HepG2 (cell line): ENCODE measurements around the gene SULT1B1. TPM values are rescaled to one million over a fixed set of nuclear protein-coding genes. Genes with fewer than 3 reads are reported as not detected.

Experiments
- ATAC-seq: fragments of 200-7000 bp; cut with Tn5 transposase; 3 replicates; pipeline ENCODE4 v1.9.1; 2020; ENCODE audit warnings: mild to moderate bottlenecking, moderate library complexity
- BruUV-seq: library from RNA; stranded (reverse); fragments of 400-500 nt; replicated peaks from 2 replicates; lab custom pipeline; 2021; lab: Mats Ljungman, UMichigan
- CTCF ChIA-PET: fragments of 300-600 bp; formaldehyde crosslinking; extraction: SDS; loops from one replicate; lab custom pipeline; 2021; ENCODE audit warnings: low total read pairs, inconsistent platforms, low intra/inter-chr PET ratio; lab: Yijun Ruan, JAX
- POLR2A ChIA-PET: fragments of 350-600 bp; sonication (Branson Sonifier 250); formaldehyde crosslinking; loops from one replicate; lab custom pipeline; 2020; ENCODE audit warnings: antibody characterized with exemption, inconsistent platforms; lab: Yijun Ruan, JAX
- DNase-seq: peaks from one replicate; pipeline ENCODE4 v3.0.0-alpha.2; 2015; ENCODE audit warnings: low spot score
- FAIRE-seq: peaks from 3 replicates; lab custom pipeline; 2011; peaks lifted over from hg19 to GRCh38; lab: Jason Lieb, UNC
- H2AFZ ChIP-seq: one replicate; pipeline ENCODE4 v1.6.1; 2011; ENCODE audit warnings: low read length, inconsistent platforms
- H3K27ac ChIP-seq: fragments of 300-600 bp; 3 replicates; pipeline ENCODE4 v1.8.0; 2011; ENCODE audit warnings: mixed run types, mild to moderate bottlenecking, mixed read lengths, low read length, inconsistent platforms; ENCODE audit not compliant: insufficient read depth; ENCODE audit errors: extremely low read length
- H3K27me3 ChIP-seq, 2 experiments: fragments of 200-600 bp in 1 of 2; 2 replicates in 1 of 2; 3 replicates in 1 of 2; pipeline versions ENCODE4 v1.6.0 to v1.8.0; 2011; ENCODE audit warnings: low read length in 2 of 2, mild to moderate bottlenecking in 2 of 2, moderate library complexity in 2 of 2, inconsistent platforms in 1 of 2; ENCODE audit not compliant: insufficient read depth in 2 of 2, control insufficient read depth in 1 of 2
- H3K36me3 ChIP-seq, 2 experiments: fragments of 200-600 bp in 1 of 2; replicated peaks in 1 of 2; 2 replicates in 1 of 2; 3 replicates in 1 of 2; pipeline versions ENCODE4 v1.5.1 to v1.8.0; 2011; ENCODE audit warnings: low read length in 2 of 2, inconsistent platforms in 1 of 2; ENCODE audit not compliant: insufficient read depth in 2 of 2, control insufficient read depth in 1 of 2
- H3K4me1 ChIP-seq: 2 replicates; pipeline ENCODE4 v1.5.1; 2012; ENCODE audit warnings: low read length, inconsistent platforms; ENCODE audit not compliant: insufficient read depth
- H3K4me2 ChIP-seq: 2 replicates; pipeline ENCODE4 v1.6.0; 2011; ENCODE audit warnings: low read depth, low read length, inconsistent platforms
- H3K4me3 ChIP-seq, 3 experiments: fragments of 200-600 bp in 1 of 3; sonication (generic), shearing (Covaris generic) in 1 of 3; replicated peaks in 1 of 3; 2 replicates each; pipeline ENCODE4 v1.5.1; 2011 to 2016; ENCODE audit warnings: low read length in 3 of 3, inconsistent platforms in 2 of 3, low read depth in 2 of 3, mild to moderate bottlenecking in 2 of 3, control low read depth in 1 of 3, mixed read lengths in 1 of 3; ENCODE audit not compliant: insufficient read depth in 1 of 3
- H3K79me2 ChIP-seq: one replicate; pipeline ENCODE4 v1.6.1; 2011; ENCODE audit warnings: low read length, inconsistent platforms; ENCODE audit not compliant: insufficient read depth
- H3K9ac ChIP-seq: 2 replicates; pipeline ENCODE4 v1.6.0; 2011; ENCODE audit warnings: mild to moderate bottlenecking, low read depth, low read length, inconsistent platforms; ENCODE audit not compliant: insufficient read depth
- H3K9me3 ChIP-seq: 2 replicates; pipeline ENCODE4 v1.5.1; 2012; ENCODE audit warnings: mild to moderate bottlenecking, low read length
- H4K20me1 ChIP-seq: 2 replicates; pipeline ENCODE4 v1.6.0; 2011; ENCODE audit warnings: inconsistent platforms, mild to moderate bottlenecking, low read length, moderate library complexity; ENCODE audit not compliant: insufficient read depth
- DMAP1 ChIP-seq: IDR thresholded peaks from 2 replicates; pipeline ENCODE4 v1.6.1; 2016
- FOXM1 ChIP-seq: sonication (generic); formaldehyde crosslinking; IDR thresholded peaks from 2 replicates; pipeline ENCODE4 v1.5.0; 2020; ENCODE audit warnings: missing genetic modification reagents
- GFI1 ChIP-seq: sonication (generic); formaldehyde crosslinking; IDR thresholded peaks from 2 replicates; pipeline ENCODE4 v1.5.0; 2020; ENCODE audit warnings: missing genetic modification reagents, mild to moderate bottlenecking, borderline replicate concordance
- MIXL1 ChIP-seq: IDR thresholded peaks from 2 replicates; pipeline ENCODE4 v1.6.1; 2016
- MXI1 ChIP-seq: IDR thresholded peaks from 3 replicates; pipeline ENCODE4 v1.6.1; 2012; ENCODE audit warnings: low read depth, low read length, inconsistent platforms, borderline replicate concordance
- SMYD3 ChIP-seq: sonication (generic); formaldehyde crosslinking; IDR thresholded peaks from 2 replicates; pipeline ENCODE4 v1.8.1; 2023; ENCODE audit warnings: mild to moderate bottlenecking, missing genetic modification reagents
- SP1 ChIP-seq, 2 experiments: fragments of 450-650 bp in 1 of 2; sonication (generic) in 1 of 2; formaldehyde crosslinking in 1 of 2; IDR thresholded peaks; 2 replicates each; pipeline versions ENCODE4 v1.4.0 to v1.6.1; 2016 to 2020; ENCODE audit warnings: missing genetic modification reagents in 1 of 2
- SRSF4 ChIP-seq: fragments of 200-400 bp; formaldehyde crosslinking; IDR thresholded peaks from one replicate; pipeline ENCODE4 v1.6.1; 2018; ENCODE audit warnings: mild to moderate bottlenecking, low read depth, low read length, moderate library complexity; ENCODE audit not compliant: poor library complexity, severe bottlenecking
- ZNF12 ChIP-seq: sonication (generic); formaldehyde crosslinking; IDR thresholded peaks from 2 replicates; pipeline ENCODE4 v1.5.0; 2020; ENCODE audit warnings: missing genetic modification reagents
- ZNF691 ChIP-seq: sonication (generic); formaldehyde crosslinking; IDR thresholded peaks from 2 replicates; pipeline ENCODE4 v1.4.0; 2020; ENCODE audit warnings: missing genetic modification reagents, low read depth, mild to moderate bottlenecking, borderline replicate concordance
- ZNF724P ChIP-seq: sonication (generic); formaldehyde crosslinking; IDR thresholded peaks from 2 replicates; pipeline ENCODE4 v1.8.0; 2022; ENCODE audit warnings: missing genetic modification reagents, borderline replicate concordance
- WGBS: methylation state at CpG from one replicate; pipeline ENCODE4 v1.1.6; 2017; ENCODE audit warnings: low lambda C conversion rate; 5-methylcytosine and 5-hydroxymethylcytosine counted together
- in situ Hi-C: cut with HindIII; loops from 2 replicates; pipeline ENCODE4 v1.10.0; 2017; ENCODE audit warnings: low pct_unique_long_range_greater_than_20kb; ENCODE audit not compliant: extremely low pct_ligation_motif_present
- intact Hi-C: fragments of 100-400 bp; cut with micrococcal nuclease; formaldehyde crosslinking; loops from one replicate; pipeline ENCODE4 v1.10.0; 2022; ENCODE audit not compliant: unreplicated experiment
- polyA plus RNA-seq, 8 experiments: library from polyadenylated mRNA; depleted of rRNA in 3 of 8; stranded (reverse) in 7 of 8; unstranded in 1 of 8; fragments of >200 nt; fragmentation: Illumina TruSeq in 4 of 8; extraction: Trizol in 4 of 8; gene quantifications; 2 replicates each; pipeline versions ENCODE4 v1.2.1 to v1.2.3, GENCODE V29; 2011 to 2016; ENCODE audit warnings: low read depth in 4 of 8, missing spikeins in 1 of 8, mixed read lengths in 1 of 8; ENCODE audit not compliant: insufficient read depth in 1 of 8
- total RNA-seq, 5 experiments: library from RNA; depleted of rRNA; stranded (reverse); fragments of >200 nt; fragmentation: Illumina TruSeq; extraction: Trizol; gene quantifications; 2 replicates each; pipeline ENCODE4 v1.2.3, GENCODE V29; 2016; ENCODE audit warnings: low read depth in 1 of 5
- TF ChIP-seq, protein P1 (sequence below): sonication (generic); formaldehyde crosslinking; IDR thresholded peaks from 2 replicates; pipeline ENCODE4 v1.8.0; 2023; ENCODE audit warnings: mild to moderate bottlenecking, missing genetic modification reagents
- TF ChIP-seq, protein P2 (sequence below): sonication (generic); formaldehyde crosslinking; IDR thresholded peaks from 2 replicates; pipeline ENCODE4; 2020; ENCODE audit warnings: missing genetic modification reagents, mild to moderate bottlenecking, borderline replicate concordance

Gene SULT1B1
- total and polyA plus RNA-seq, 2 of the 13 experiments (the other 11 are each of a cell fraction or from before 2014, with no cell fraction given), result 0.20 to 0.25 TPM

GRCh38 chr4:69748173-69748572 is 12.2 kb downstream of the SULT1B1 start (continued):
- TF ChIP-seq ZNF691 (CRISPR knock-in tag) (no peak), ZNF724P (CRISPR knock-in tag) (no peak), MIXL1 (CRISPR knock-in tag) (no peak), DMAP1 (CRISPR knock-in tag) (no peak), GFI1 (CRISPR knock-in tag) (no peak), ZNF12 (CRISPR knock-in tag) (no peak), FOXM1 (CRISPR knock-in tag) (no peak), SMYD3 (CRISPR knock-in tag) (no peak), SRSF4 (no peak)
- TF ChIP-seq, protein P1, sequence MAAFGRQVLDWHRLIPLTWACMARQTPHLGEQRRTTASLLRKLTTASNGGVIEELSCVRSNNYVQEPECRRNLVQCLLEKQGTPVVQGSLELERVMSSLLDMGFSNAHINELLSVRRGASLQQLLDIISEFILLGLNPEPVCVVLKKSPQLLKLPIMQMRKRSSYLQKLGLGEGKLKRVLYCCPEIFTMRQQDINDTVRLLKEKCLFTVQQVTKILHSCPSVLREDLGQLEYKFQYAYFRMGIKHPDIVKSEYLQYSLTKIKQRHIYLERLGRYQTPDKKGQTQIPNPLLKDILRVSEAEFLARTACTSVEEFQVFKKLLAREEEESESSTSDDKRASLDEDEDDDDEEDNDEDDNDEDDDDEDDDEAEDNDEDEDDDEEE (CRISPR knock-in tag), result no peak

DNA sequence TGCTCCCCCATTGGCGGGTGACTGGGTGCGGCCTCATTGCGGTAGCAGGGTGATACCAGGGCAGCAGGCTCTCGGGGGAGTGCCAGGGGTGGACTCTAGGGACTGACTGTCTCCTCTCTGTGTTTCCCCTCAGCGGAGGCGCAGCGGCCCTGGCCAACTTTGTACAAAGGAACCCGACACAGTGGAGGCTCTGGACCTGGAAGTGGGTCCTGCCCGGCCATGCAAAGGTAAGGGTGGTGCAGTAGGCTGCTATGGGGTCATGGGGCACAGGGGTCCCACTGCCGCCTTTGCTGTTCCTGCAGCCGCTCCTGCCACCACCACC is 16.3 kb downstream of the SULT1B1 start:
- CTCF ChIA-PET, result no interaction called here
- intact Hi-C loops (no loop called here), in situ Hi-C loops (no loop called here)
- ATAC-seq (no peak), DNase-seq (no peak), FAIRE-seq (no peak)
- Histone ChIP-seq H3K4me3 (no peak overlapping the region), H3K9ac (no peak overlapping the region), H2AFZ (no peak overlapping the region), H3K27ac (no peak overlapping the region), H3K9me3 (peaks cover 8% of the 10 kb centered on the region; the same call in 1 of the 2 replicates), H3K36me3 (no peaks in the 10 kb centered on the region), H3K27me3 (no peaks in the 10 kb centered on the region), H3K4me2 (no peak overlapping the region), H3K79me2 (no peaks in the 10 kb centered on the region), H3K4me1 (peaks cover 11% of the 10 kb centered on the region), H4K20me1 (no peaks in the 10 kb centered on the region)
- 96% methylated on average over 7 of the region's 11 CpGs for WGBS
- POLR2A ChIA-PET, result no interaction called here
- no peak for TF ChIP-seq MXI1
- TF ChIP-seq, protein P2, sequence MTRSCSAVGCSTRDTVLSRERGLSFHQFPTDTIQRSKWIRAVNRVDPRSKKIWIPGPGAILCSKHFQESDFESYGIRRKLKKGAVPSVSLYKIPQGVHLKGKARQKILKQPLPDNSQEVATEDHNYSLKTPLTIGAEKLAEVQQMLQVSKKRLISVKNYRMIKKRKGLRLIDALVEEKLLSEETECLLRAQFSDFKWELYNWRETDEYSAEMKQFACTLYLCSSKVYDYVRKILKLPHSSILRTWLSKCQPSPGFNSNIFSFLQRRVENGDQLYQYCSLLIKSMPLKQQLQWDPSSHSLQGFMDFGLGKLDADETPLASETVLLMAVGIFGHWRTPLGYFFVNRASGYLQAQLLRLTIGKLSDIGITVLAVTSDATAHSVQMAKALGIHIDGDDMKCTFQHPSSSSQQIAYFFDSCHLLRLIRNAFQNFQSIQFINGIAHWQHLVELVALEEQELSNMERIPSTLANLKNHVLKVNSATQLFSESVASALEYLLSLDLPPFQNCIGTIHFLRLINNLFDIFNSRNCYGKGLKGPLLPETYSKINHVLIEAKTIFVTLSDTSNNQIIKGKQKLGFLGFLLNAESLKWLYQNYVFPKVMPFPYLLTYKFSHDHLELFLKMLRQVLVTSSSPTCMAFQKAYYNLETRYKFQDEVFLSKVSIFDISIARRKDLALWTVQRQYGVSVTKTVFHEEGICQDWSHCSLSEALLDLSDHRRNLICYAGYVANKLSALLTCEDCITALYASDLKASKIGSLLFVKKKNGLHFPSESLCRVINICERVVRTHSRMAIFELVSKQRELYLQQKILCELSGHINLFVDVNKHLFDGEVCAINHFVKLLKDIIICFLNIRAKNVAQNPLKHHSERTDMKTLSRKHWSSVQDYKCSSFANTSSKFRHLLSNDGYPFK, result no peak
- no peak for TF ChIP-seq SP1 (IDR thresholded peaks at IDR 0.05)
- TF ChIP-seq SP1 (CRISPR knock-in tag; IDR thresholded peaks at IDR 0.05), result no peak
- no TSS peak for BruUV-seq
